GM23338 (cell line): ENCODE measurements around the gene S100Z. TPM values are rescaled to one million over a fixed set of nuclear protein-coding genes. Genes with fewer than 3 reads are reported as not detected.

ENCODE experiments used
- ATAC-seq: fragments of 200-7000 bp; cut with Tn5 transposase; 3 replicates; pipeline ENCODE4 v1.9.1; 2020
- DNase-seq: peaks from one replicate; pipeline ENCODE4 v3.0.0-alpha.2; 2015; ENCODE audit warnings: low spot score
- H2AFZ ChIP-seq: fragments of 200-600 bp; sonication (generic); 2 replicates; pipeline ENCODE4 v1.8.0; 2016; ENCODE audit warnings: antibody characterized with exemption, mild to moderate bottlenecking, moderate library complexity
- H3F3A ChIP-seq: fragments of 200-600 bp; sonication (generic); replicated peaks from 2 replicates; pipeline ENCODE4 v1.8.0; 2017; ENCODE audit warnings: antibody characterized with exemption, mixed run types, low read depth
- H3K27ac ChIP-seq: fragments of 200-600 bp; sonication (generic); 2 replicates; pipeline ENCODE4 v1.6.1; 2016; ENCODE audit warnings: low read depth
- H3K27me3 ChIP-seq: fragments of 200-600 bp; sonication (generic); 2 replicates; pipeline ENCODE4 v1.8.0; 2016; ENCODE audit warnings: mild to moderate bottlenecking, mixed run types, moderate library complexity; ENCODE audit not compliant: insufficient read depth
- H3K36me3 ChIP-seq: fragments of 200-600 bp; sonication (generic); 2 replicates; pipeline ENCODE4 v1.8.0; 2016; ENCODE audit warnings: mild to moderate bottlenecking; ENCODE audit not compliant: insufficient read depth
- H3K4me1 ChIP-seq: fragments of 200-600 bp; sonication (generic); 2 replicates; pipeline ENCODE4 v1.8.0; 2016; ENCODE audit warnings: mild to moderate bottlenecking, moderate library complexity; ENCODE audit not compliant: insufficient read depth
- H3K4me2 ChIP-seq: fragments of 200-600 bp; sonication (generic); 2 replicates; pipeline ENCODE4 v1.7.1; 2017; ENCODE audit warnings: mixed run types
- H3K4me3 ChIP-seq: fragments of 200-600 bp; sonication (generic); 2 replicates; pipeline ENCODE4 v1.6.1; 2016; ENCODE audit warnings: mixed run types
- H3K79me2 ChIP-seq: fragments of 200-600 bp; sonication (generic); replicated peaks from 2 replicates; pipeline ENCODE4 v1.8.0; 2017; ENCODE audit warnings: mild to moderate bottlenecking; ENCODE audit not compliant: insufficient read depth
- H3K9me2 ChIP-seq: fragments of 200-600 bp; sonication (generic); 2 replicates; pipeline ENCODE4 v1.8.0; 2017; ENCODE audit not compliant: insufficient read depth
- H4K20me1 ChIP-seq: fragments of 200-600 bp; sonication (generic); replicated peaks from 2 replicates; pipeline ENCODE4 v1.8.0; 2017; ENCODE audit warnings: mild to moderate bottlenecking; ENCODE audit not compliant: insufficient read depth
- H3K27ac Mint-ChIP-seq: 2 replicates; pipeline ENCODE4 v1.8.0; 2020; ENCODE audit warnings: inconsistent platforms, mild to moderate bottlenecking, moderate library complexity, mixed read lengths
- H3K27me3 Mint-ChIP-seq: 3 replicates; pipeline ENCODE4 v1.8.0; 2022; ENCODE audit warnings: low read depth, mild to moderate bottlenecking, moderate library complexity, mixed read lengths, inconsistent platforms; ENCODE audit not compliant: insufficient read depth, poor library complexity
- H3K36me3 Mint-ChIP-seq: 3 replicates; pipeline ENCODE4 v1.8.0; 2021; ENCODE audit warnings: low read depth, mild to moderate bottlenecking, inconsistent platforms, moderate library complexity, mixed read lengths
- H3K4me1 Mint-ChIP-seq: 3 replicates; pipeline ENCODE4 v1.8.0; 2020; ENCODE audit warnings: mild to moderate bottlenecking, inconsistent platforms, mixed read lengths
- H3K4me3 Mint-ChIP-seq: 3 replicates; pipeline ENCODE4 v1.8.0; 2021; ENCODE audit warnings: moderate library complexity, mild to moderate bottlenecking, inconsistent platforms, mixed read lengths
- H3K9me3 Mint-ChIP-seq: 3 replicates; pipeline ENCODE4 v1.8.0; 2020; ENCODE audit warnings: moderate library complexity, mild to moderate bottlenecking, inconsistent platforms, mixed read lengths
- CREB1 ChIP-seq: fragments of 250-450 bp; sonication (Bioruptor Pico); IDR thresholded peaks from 2 replicates; pipeline ENCODE4 v1.5.0; 2020; ENCODE audit warnings: low read depth, mild to moderate bottlenecking, moderate library complexity
- EZH2 ChIP-seq: fragments of 200-600 bp; sonication (generic); IDR thresholded peaks from one replicate; pipeline ENCODE4 v1.8.0; 2017; ENCODE audit warnings: antibody characterized with exemption, mild to moderate bottlenecking, low read depth; ENCODE audit not compliant: unreplicated experiment
- EZH2phosphoT487 ChIP-seq: fragments of 200-600 bp; sonication (generic); IDR thresholded peaks from one replicate; pipeline ENCODE4 v1.8.1; 2018; ENCODE audit warnings: antibody characterized with exemption; ENCODE audit not compliant: unreplicated experiment
- JUNB ChIP-seq: IDR thresholded peaks from one replicate; pipeline ENCODE4 v1.6.1; 2016; ENCODE audit warnings: antibody characterized with exemption; ENCODE audit not compliant: unreplicated experiment
- NANOG ChIP-seq: IDR thresholded peaks from 2 replicates; pipeline ENCODE4 v1.6.1; 2016; ENCODE audit warnings: antibody characterized with exemption, borderline replicate concordance
- POLR2AphosphoS5 ChIP-seq: IDR thresholded peaks from 2 replicates; pipeline ENCODE4 v1.6.1; 2016; ENCODE audit warnings: antibody characterized with exemption, low read depth
- STAT1 ChIP-seq: IDR thresholded peaks from one replicate; pipeline ENCODE4 v1.6.1; 2016; ENCODE audit warnings: antibody characterized with exemption; ENCODE audit not compliant: unreplicated experiment
- ZNF114 ChIP-seq: fragments of 250-450 bp; sonication (Bioruptor Pico); IDR thresholded peaks from 2 replicates; pipeline ENCODE4 v1.5.0; 2020; ENCODE audit warnings: mild to moderate bottlenecking, moderate library complexity
- ZNF331 ChIP-seq: fragments of 250-450 bp; sonication (Bioruptor Pico); IDR thresholded peaks from 2 replicates; pipeline ENCODE4 v1.5.0; 2020; ENCODE audit warnings: low read depth, mild to moderate bottlenecking, moderate library complexity
- polyA plus RNA-seq: library from polyadenylated mRNA; unstranded; fragments of >200 nt; fragmentation: Nextera tagmentation; extraction: Ambion mirVana; gene quantifications from 2 replicates; pipeline ENCODE4 v1.2.1, GENCODE V29; 2016
- total RNA-seq: library from RNA; depleted of rRNA; stranded (reverse); fragments of >200 nt; shearing (Covaris generic); gene quantifications from 2 replicates; pipeline ENCODE4 v1.2.3, GENCODE V29; 2014
- TF ChIP-seq, protein P1 (sequence below): fragments of 250-450 bp; sonication (Bioruptor Pico); IDR thresholded peaks from 2 replicates; pipeline ENCODE4 v1.5.0; 2020; ENCODE audit warnings: mild to moderate bottlenecking, moderate library complexity
- TF ChIP-seq, protein P2 (sequence below): IDR thresholded peaks from one replicate; pipeline ENCODE4 v1.6.1; 2018; ENCODE audit warnings: antibody characterized with exemption; ENCODE audit not compliant: unreplicated experiment
- TF ChIP-seq, protein P3 (sequence below): IDR thresholded peaks from 2 replicates; pipeline ENCODE4 v1.6.1; 2016; ENCODE audit warnings: antibody characterized with exemption
- TF ChIP-seq, protein P4 (sequence below), 2 experiments: fragments of 200-600 bp in 1 of 2; sonication (generic) in 1 of 2; conservative IDR thresholded peaks; 2 replicates each; pipeline versions ENCODE4 v1.5.1 to v1.6.1; 2016 to 2017; ENCODE audit warnings: antibody characterized with exemption in 2 of 2, low read depth in 2 of 2, mild to moderate bottlenecking in 2 of 2, moderate library complexity in 1 of 2

S100Z gene
- total and polyA plus RNA-seq, 2 experiments from 2014 or later = not detected

DNA sequence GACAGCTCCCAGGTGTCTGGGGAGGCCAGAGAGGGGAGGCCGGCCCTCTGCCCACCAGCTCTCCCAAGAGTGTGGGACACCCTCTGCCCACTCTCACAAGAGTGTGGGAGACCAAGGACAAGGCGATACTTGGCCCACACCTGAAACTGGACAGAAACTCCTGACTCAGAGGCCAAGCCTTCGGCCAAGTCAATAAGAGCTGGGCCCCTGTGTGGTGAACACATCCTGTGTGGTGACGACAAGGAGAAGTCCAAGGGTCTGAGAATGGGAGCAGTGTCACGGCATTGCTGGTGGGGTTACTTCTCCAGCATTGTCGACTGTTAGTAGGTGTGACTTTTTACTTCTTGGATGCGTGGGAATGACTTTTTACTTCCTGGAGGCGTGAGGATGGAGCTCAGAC, 45.5 kb upstream of the S100Z start:
- Mint-ChIP-seq H3K36me3 (no peaks in the 10 kb centered on the region), H3K9me3 (peaks cover 2% of the 10 kb centered on the region; the same call in 1 of the 3 replicates), H3K27me3 (peaks cover 29% of the 10 kb centered on the region), H3K4me1 (peaks cover 43% of the 10 kb centered on the region), H3K27ac (0 out of 2 replicates have a peak overlapping the region, but pooled peaks have one; percentile 61), H3K4me3 (no peak overlapping the region)
- no peaks in the 10 kb centered on the region for H3K27me3 ChIP-seq
- H3K4me3 ChIP-seq = no peak overlapping the region
- no peak overlapping the region for H3K27ac ChIP-seq
- H2AFZ ChIP-seq = no peak overlapping the region
- H3K9me2 ChIP-seq = no peaks in the 10 kb centered on the region
- no peaks in the 10 kb centered on the region; the same call in 1 of the 2 replicates for H3F3A ChIP-seq
- no peaks in the 10 kb centered on the region for H3K36me3 ChIP-seq
- no peak for ATAC-seq
- no peak overlapping the region for H3K4me2 ChIP-seq
- no peak for DNase-seq
- TF ChIP-seq, protein P1, sequence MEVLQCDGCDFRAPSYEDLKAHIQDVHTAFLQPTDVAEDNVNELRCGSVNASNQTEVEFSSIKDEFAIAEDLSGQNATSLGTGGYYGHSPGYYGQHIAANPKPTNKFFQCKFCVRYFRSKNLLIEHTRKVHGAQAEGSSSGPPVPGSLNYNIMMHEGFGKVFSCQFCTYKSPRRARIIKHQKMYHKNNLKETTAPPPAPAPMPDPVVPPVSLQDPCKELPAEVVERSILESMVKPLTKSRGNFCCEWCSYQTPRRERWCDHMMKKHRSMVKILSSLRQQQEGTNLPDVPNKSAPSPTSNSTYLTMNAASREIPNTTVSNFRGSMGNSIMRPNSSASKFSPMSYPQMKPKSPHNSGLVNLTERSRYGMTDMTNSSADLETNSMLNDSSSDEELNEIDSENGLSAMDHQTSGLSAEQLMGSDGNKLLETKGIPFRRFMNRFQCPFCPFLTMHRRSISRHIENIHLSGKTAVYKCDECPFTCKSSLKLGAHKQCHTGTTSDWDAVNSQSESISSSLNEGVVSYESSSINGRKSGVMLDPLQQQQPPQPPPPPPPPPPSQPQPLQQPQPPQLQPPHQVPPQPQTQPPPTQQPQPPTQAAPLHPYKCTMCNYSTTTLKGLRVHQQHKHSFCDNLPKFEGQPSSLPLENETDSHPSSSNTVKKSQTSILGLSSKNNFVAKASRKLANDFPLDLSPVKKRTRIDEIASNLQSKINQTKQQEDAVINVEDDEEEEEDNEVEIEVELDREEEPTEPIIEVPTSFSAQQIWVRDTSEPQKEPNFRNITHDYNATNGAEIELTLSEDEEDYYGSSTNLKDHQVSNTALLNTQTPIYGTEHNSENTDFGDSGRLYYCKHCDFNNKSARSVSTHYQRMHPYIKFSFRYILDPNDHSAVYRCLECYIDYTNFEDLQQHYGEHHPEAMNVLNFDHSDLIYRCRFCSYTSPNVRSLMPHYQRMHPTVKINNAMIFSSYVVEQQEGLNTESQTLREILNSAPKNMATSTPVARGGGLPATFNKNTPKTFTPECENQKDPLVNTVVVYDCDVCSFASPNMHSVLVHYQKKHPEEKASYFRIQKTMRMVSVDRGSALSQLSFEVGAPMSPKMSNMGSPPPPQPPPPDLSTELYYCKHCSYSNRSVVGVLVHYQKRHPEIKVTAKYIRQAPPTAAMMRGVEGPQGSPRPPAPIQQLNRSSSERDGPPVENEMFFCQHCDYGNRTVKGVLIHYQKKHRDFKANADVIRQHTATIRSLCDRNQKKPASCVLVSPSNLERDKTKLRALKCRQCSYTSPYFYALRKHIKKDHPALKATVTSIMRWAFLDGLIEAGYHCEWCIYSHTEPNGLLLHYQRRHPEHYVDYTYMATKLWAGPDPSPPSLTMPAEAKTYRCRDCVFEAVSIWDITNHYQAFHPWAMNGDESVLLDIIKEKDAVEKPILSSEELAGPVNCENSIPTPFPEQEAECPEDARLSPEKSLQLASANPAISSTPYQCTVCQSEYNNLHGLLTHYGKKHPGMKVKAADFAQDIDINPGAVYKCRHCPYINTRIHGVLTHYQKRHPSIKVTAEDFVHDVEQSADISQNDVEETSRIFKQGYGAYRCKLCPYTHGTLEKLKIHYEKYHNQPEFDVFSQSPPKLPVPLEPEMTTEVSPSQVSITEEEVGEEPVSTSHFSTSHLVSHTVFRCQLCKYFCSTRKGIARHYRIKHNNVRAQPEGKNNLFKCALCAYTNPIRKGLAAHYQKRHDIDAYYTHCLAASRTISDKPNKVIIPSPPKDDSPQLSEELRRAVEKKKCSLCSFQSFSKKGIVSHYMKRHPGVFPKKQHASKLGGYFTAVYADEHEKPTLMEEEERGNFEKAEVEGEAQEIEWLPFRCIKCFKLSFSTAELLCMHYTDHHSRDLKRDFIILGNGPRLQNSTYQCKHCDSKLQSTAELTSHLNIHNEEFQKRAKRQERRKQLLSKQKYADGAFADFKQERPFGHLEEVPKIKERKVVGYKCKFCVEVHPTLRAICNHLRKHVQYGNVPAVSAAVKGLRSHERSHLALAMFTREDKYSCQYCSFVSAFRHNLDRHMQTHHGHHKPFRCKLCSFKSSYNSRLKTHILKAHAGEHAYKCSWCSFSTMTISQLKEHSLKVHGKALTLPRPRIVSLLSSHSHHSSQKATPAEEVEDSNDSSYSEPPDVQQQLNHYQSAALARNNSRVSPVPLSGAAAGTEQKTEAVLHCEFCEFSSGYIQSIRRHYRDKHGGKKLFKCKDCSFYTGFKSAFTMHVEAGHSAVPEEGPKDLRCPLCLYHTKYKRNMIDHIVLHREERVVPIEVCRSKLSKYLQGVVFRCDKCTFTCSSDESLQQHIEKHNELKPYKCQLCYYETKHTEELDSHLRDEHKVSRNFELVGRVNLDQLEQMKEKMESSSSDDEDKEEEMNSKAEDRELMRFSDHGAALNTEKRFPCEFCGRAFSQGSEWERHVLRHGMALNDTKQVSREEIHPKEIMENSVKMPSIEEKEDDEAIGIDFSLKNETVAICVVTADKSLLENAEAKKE = no peak
- no peak for TF ChIP-seq STAT1
- TF ChIP-seq, protein P2, sequence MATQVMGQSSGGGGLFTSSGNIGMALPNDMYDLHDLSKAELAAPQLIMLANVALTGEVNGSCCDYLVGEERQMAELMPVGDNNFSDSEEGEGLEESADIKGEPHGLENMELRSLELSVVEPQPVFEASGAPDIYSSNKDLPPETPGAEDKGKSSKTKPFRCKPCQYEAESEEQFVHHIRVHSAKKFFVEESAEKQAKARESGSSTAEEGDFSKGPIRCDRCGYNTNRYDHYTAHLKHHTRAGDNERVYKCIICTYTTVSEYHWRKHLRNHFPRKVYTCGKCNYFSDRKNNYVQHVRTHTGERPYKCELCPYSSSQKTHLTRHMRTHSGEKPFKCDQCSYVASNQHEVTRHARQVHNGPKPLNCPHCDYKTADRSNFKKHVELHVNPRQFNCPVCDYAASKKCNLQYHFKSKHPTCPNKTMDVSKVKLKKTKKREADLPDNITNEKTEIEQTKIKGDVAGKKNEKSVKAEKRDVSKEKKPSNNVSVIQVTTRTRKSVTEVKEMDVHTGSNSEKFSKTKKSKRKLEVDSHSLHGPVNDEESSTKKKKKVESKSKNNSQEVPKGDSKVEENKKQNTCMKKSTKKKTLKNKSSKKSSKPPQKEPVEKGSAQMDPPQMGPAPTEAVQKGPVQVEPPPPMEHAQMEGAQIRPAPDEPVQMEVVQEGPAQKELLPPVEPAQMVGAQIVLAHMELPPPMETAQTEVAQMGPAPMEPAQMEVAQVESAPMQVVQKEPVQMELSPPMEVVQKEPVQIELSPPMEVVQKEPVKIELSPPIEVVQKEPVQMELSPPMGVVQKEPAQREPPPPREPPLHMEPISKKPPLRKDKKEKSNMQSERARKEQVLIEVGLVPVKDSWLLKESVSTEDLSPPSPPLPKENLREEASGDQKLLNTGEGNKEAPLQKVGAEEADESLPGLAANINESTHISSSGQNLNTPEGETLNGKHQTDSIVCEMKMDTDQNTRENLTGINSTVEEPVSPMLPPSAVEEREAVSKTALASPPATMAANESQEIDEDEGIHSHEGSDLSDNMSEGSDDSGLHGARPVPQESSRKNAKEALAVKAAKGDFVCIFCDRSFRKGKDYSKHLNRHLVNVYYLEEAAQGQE = no peak
- TF ChIP-seq EZH2phosphoT487 = no peak
- no peak for TF ChIP-seq CREB1 (CRISPR knock-in tag)
- TF ChIP-seq ZNF114 = no peak
- TF ChIP-seq JUNB = no peak
- TF ChIP-seq NANOG = no peak
- TF ChIP-seq ZNF331 = no peak
- no peak for TF ChIP-seq POLR2AphosphoS5
- no peak for TF ChIP-seq EZH2
- TF ChIP-seq, protein P3, sequence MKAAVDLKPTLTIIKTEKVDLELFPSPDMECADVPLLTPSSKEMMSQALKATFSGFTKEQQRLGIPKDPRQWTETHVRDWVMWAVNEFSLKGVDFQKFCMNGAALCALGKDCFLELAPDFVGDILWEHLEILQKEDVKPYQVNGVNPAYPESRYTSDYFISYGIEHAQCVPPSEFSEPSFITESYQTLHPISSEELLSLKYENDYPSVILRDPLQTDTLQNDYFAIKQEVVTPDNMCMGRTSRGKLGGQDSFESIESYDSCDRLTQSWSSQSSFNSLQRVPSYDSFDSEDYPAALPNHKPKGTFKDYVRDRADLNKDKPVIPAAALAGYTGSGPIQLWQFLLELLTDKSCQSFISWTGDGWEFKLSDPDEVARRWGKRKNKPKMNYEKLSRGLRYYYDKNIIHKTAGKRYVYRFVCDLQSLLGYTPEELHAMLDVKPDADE = no peak
- TF ChIP-seq, protein P4, sequence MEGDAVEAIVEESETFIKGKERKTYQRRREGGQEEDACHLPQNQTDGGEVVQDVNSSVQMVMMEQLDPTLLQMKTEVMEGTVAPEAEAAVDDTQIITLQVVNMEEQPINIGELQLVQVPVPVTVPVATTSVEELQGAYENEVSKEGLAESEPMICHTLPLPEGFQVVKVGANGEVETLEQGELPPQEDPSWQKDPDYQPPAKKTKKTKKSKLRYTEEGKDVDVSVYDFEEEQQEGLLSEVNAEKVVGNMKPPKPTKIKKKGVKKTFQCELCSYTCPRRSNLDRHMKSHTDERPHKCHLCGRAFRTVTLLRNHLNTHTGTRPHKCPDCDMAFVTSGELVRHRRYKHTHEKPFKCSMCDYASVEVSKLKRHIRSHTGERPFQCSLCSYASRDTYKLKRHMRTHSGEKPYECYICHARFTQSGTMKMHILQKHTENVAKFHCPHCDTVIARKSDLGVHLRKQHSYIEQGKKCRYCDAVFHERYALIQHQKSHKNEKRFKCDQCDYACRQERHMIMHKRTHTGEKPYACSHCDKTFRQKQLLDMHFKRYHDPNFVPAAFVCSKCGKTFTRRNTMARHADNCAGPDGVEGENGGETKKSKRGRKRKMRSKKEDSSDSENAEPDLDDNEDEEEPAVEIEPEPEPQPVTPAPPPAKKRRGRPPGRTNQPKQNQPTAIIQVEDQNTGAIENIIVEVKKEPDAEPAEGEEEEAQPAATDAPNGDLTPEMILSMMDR (conservative IDR thresholded peaks at IDR 0.05; ENCODE audit: low read depth in 2 of 2) = no peak
- no peaks in the 10 kb centered on the region for H3K79me2 ChIP-seq
- H4K20me1 ChIP-seq = no peaks in the 10 kb centered on the region
- H3K4me1 ChIP-seq = peaks cover 21% of the 10 kb centered on the region
